Stimulated activated CD8-positive, alpha-beta memory T cell treated with anti-CD3 and anti-CD28 coated beads, Interleukin-15, amount 100 ng/mL, for 48 hours (primary cell): ENCODE data around the gene MAGI2.
"Not testable (repeated sequence)": the region's sequence is repeated elsewhere in the genome, so short reads cannot be mapped to it uniquely, and the experiment has no call there.

Source experiments
- DNase-seq, 2 donors: peaks; one replicate each; pipeline ENCODE4 v3.0.0-alpha.2; 2020; ENCODE audit warnings: low read depth in 2 of 2

MAGI2 gene

GRCh38 chr7:79055722-79056415 is 397.6 kb downstream of the MAGI2 start:
- DNase-seq, result no peak

GRCh38 chr7:79051915-79052314 is 401.6 kb downstream of the MAGI2 start:
- no peak for DNase-seq

GRCh38 chr7:79050603-79051002 is 402.9 kb downstream of the MAGI2 start:
- no peak for DNase-seq

- DNase-seq, result no peak
These were observed 407.4 kb downstream of the MAGI2 start for GRCh38 chr7:79046061-79046460.

GRCh38 chr7:79037001-79037400 is 416.5 kb downstream of the MAGI2 start:
- no peak for DNase-seq

GRCh38 chr7:79036356-79036755 is 417.1 kb downstream of the MAGI2 start:
- no peak for DNase-seq

GRCh38 chr7:79035858-79036257 is 417.6 kb downstream of the MAGI2 start:
- no peak for DNase-seq

GRCh38 chr7:79034730-79035129 is 418.7 kb downstream of the MAGI2 start:
- DNase-seq, result no peak

- not testable (repeated sequence) for DNase-seq
These were observed 433.8 kb downstream of the MAGI2 start for GRCh38 chr7:79019711-79020110.

- no peak for DNase-seq
These were observed 441.5 kb downstream of the MAGI2 start for GRCh38 chr7:79011921-79012320.

- no peak for DNase-seq
These were observed 443.8 kb downstream of the MAGI2 start for GRCh38 chr7:79009647-79010046.

- DNase-seq, result no peak
These were observed 444.7 kb downstream of the MAGI2 start for GRCh38 chr7:79008786-79009185.

GRCh38 chr7:78996013-78996412 is 457.5 kb downstream of the MAGI2 start:
- no peak for DNase-seq

- no peak for DNase-seq
These were observed 460.1 kb downstream of the MAGI2 start for GRCh38 chr7:78993341-78993740.

GRCh38 chr7:78985509-78985908 is 468.0 kb downstream of the MAGI2 start:
- no peak for DNase-seq

GRCh38 chr7:78983483-78983882 is 470.0 kb downstream of the MAGI2 start:
- no peak for DNase-seq

GRCh38 chr7:78970440-78970916 is 483.0 kb downstream of the MAGI2 start:
- no peak for DNase-seq

- no peak for DNase-seq
These were observed 484.5 kb downstream of the MAGI2 start for GRCh38 chr7:78968951-78969350.

GRCh38 chr7:78967561-78967960 is 485.9 kb downstream of the MAGI2 start:
- DNase-seq, result not testable (repeated sequence)

- no peak for DNase-seq
These were observed 486.4 kb downstream of the MAGI2 start for GRCh38 chr7:78967046-78967445.

- DNase-seq, result no peak
These were observed 494.0 kb downstream of the MAGI2 start for GRCh38 chr7:78959477-78959876.

- DNase-seq, result no peak
These were observed 498.1 kb downstream of the MAGI2 start for GRCh38 chr7:78955329-78955728.

GRCh38 chr7:78953726-78954363 is 499.6 kb downstream of the MAGI2 start:
- no peak for DNase-seq
